ENCODE data around the gene CLDN1.

Gene CLDN1, protein sequence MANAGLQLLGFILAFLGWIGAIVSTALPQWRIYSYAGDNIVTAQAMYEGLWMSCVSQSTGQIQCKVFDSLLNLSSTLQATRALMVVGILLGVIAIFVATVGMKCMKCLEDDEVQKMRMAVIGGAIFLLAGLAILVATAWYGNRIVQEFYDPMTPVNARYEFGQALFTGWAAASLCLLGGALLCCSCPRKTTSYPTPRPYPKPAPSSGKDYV

DNA sequence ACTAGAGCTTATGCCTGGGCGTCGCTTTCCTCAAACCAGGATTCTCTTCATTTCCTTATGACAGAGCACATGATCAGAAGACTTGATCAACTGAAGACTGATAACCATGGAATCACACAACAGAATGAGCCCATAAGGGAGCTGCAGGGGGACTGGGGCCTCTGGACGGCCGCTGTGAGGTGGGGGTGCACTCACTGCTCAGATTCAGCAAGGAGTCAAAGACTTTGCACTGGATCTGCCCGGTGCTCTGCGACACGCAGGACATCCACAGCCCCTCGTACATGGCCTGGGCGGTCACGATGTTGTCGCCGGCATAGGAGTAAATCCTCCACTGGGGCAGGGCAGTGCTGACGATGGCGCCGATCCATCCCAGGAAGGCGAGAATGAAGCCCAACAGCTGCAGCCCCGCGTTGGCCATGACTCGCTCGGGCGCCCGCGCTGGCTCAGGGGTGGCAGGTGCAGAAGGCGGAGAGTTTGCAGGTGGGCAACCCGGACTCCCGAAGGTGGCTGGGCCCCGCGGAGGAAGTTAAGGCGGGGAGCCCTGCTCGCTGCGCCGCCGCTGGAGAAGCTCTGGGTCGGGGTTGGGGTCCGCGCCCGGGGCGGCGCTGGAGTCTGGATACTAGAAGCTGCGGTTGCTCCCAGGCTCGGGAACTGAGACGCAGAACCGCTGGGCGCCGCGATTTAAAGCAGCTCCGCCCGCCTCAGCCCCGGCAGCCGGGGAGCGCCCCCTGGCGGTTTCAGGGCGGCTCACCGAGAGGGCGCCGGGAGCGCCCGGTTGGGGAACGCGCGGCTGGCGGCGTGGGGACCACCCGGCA, at the start of gene CLDN1:
Gene CLDN1, minus strand, starts transcription at position 658 of the 815 bp plus-strand sequence. Its CDS starts 240 bp downstream, at position 418.
- FAIRE-seq (no peak), DNase-seq (ENCODE audit: low spot score) (peak; percentile 57)

DNA sequence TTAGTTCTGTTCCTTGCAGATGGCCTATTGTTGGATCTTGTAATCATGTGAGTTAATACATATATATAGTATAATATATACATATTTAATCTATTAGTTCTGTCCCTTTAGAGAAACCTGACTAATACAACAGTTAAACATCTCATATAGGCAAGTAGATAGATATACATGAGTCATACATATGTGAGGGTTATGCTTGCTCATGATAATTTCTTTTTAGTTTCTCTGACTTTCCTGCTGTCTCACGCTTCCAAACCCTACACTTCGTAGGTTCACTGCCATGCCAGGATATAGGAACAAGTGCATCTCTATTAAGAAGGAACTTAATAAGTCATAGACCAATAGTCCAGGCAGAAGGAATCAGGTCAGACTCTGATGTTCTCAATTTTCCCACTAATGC, 48.9 kb upstream of the CLDN1 start:
- DNase-seq (ENCODE audit: low spot score) (no peak), FAIRE-seq (no peak)

DNA sequence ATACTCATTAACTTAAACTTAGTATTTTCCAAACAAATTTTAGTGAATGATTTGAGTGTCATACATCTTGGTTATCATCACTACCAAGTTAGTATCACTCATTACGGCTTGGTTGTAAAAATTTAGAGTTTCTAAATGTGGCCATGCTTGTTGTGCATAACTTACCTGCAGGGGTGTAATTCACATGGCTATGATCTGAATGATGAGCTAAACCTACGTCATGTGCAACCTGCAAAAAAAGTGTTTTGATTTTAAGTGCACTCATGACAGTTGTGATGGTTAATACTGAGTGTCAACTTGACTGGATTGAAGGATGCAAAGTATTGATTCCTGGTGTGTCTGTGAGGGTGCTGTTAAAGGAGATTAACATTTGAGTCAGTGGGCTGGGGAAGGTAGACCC, 48.1 kb upstream of the CLDN1 start:
- DNase-seq (ENCODE audit: low spot score) = no peak
- no peak for FAIRE-seq

DNA sequence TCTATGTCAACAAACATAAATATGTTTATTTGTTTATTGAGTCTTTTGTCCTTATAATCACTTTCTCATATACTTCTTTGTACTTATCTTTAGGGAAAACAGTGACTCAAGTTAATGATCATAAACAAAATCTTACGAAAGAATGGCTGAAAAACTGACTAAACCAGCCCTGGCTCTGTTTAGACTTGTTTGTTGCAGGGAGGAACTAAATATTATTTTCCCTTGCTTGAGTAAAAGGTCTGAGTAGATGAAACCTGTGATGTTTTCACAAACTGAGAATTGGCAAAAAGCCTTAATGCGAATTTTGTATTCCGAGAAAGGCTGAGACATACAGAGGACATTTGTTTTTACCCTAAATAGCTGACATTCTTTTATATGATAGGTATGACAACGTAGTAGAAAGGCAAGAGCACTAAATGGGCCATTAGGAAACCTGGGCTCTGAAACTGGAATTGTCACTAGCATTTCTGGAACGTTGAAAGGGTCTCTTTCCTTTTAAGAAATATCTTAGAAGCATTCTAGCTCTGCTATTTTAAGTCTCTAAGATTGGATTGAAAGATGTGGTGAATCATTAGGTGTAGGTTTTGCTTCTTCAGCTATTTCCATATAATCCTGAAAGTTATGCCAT, 47.5 kb upstream of the CLDN1 start:
- FAIRE-seq = peak; percentile 24
- DNase-seq (ENCODE audit: low spot score) = no peak

DNA sequence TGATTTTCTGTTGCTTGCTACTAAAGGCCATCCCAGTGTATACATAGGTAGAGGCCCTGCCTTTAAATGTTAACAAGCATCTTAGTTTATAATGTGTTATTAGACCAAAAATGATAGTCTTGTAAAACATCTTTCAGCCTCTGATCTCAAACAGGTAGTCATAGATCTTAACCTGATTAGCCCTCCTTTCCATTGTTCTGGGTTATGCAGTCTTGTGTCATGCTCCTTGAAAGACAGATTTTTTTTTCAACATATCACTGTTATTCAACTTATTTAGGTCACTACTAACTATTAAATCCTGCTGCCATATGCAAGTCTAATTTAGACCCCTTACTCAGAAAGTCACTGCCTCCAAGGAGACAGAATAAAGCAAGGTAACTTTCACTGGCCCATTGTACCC, 46.6 kb upstream of the CLDN1 start:
- DNase-seq (ENCODE audit: low spot score) (no peak), FAIRE-seq (no peak)

DNA sequence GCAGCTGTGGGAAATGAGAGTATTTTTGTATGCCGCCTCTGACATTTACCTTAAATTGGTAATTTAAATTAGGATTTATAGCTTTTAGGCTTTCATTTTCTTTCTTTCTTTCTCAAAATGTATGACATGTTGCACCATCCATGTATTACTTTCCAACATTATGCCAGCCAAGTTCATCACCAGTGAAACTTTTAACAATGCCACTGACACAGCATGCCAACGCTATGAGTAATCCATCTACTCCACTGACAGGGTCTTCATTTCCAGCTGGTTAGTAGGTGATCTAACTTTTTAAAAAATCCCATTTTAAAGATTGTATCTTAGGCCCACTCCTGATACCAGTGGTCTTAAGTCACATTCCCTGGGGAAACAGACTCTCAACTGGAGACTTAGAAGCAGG, 43.9 kb upstream of the CLDN1 start:
- peak; percentile 78 for FAIRE-seq

DNA sequence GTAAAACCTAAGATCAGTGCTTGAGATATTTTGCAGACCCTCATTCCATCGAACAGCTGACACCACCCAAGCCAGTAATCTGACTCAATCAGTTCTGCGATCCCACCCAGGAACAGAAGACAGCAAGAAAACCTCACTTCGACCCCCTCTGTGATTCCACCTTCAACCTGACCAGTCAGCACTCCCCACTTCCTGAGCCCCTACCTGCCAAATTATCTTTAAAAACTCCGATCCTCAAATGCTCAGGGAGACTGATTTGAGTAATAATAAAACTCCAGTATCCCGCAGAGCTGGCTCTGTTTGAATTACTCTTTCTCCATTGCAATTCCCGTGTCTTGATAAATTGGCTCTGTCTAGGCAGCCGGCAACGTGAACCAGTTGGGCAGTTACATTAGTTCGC, 40.0 kb upstream of the CLDN1 start:
- FAIRE-seq = no peak
- DNase-seq (ENCODE audit: low spot score) = no peak

More for the DNA sequence above, 43.9 kb upstream of the CLDN1 start:
- DNase-seq (ENCODE audit: low spot score) = peak; percentile 64

DNA sequence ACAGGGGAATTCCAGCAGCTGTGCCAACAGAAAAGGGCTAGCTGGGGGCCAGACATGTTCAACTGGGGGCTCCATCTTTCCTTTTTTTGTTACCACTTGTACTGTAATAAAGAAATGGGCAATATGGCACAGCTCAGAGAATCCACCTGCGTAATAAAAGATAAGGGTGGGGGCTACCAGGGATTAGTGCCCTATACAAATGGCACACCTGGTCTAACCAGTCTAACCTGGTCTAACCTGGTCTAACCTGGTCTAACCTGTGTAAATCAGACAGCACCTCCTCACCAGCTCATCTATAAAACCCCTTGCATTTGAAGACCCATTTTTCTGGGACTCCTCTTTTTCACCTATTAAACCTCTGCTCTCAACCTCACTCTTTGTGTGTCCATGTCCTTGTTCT, 39.5 kb upstream of the CLDN1 start:
- FAIRE-seq = no peak
- no peak for DNase-seq (ENCODE audit: low spot score)

DNA sequence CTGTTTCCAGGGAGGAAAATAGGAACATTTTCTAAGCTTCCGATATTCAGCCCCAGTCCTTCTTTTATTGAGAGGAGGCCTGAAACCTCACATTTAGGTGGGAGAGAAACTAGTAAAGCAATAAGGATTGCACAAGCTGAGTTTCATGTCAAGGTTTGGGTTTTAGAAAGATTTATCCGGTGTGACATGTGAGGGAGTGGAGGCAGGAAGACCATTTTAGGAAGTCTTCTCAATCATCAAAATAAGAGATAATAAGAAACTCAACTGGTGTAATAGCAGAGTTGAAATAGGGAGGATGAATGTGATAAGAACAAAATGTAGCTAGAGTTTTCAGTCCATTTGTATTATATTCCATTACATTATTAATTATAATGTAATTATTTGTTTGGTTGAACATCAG, 38.0 kb upstream of the CLDN1 start:
- FAIRE-seq = no peak

DNA sequence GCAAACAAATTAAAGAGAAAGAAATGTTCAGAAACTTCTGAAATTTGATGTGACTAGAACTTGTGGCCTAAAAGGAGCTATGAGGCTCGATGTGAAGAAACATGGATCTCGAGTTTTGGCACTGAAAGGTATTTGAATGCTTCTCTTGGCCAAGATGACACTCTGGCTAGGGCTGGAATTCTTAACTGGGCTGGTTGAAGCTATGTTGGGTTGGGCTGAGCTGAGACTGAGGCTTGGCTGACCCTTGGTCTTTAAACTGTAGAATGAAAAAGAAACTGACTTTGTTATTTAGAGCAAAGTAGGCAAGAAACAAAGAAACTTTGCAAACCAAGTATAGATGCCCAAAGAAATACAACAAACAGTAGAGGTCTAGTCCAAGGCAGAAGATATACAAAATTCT, 37.6 kb upstream of the CLDN1 start:
- no peak for DNase-seq (ENCODE audit: low spot score)
- no peak for FAIRE-seq

More for the DNA sequence above, 38.0 kb upstream of the CLDN1 start:
- no peak for DNase-seq (ENCODE audit: low spot score)

DNA sequence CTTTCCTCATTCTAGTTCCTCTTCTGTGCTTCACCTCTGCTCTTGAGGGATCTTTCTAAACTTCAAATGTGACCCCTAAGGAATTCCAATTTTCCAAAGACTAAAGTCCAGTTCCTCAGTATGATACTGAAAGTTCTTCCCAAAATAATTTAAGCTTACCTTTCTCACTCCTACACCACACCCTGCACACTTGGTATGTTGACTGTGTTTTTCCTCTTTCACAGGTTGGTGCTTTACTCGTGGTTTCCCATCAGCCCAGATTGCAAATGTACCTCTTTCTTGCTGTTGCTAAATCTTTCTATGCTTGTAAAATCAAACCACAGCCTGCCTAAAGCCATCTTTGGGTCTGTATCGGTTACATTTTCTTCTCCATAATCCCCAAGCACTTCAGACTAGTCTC, 35.2 kb upstream of the CLDN1 start:
- FAIRE-seq = no peak
- DNase-seq (ENCODE audit: low spot score) = no peak

DNA sequence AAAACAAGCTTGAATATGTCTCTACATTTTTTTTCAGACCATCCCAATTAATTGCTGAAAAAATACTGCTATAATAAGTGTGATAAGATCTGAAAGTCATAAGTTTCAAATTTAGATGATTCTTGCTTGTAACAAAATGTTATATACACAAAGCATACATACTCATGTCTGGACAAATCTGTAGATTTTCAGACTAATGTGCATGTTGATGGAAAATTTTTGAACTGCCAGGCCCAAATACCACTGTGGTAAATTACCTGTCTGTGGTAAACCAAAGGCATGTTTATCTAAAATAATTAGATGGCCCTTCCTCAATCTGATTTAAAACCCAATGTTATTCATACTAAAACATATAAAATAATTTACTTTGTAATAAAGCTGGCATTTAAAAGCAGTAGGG, 34.0 kb upstream of the CLDN1 start:
- peak; percentile 23 for FAIRE-seq

DNA sequence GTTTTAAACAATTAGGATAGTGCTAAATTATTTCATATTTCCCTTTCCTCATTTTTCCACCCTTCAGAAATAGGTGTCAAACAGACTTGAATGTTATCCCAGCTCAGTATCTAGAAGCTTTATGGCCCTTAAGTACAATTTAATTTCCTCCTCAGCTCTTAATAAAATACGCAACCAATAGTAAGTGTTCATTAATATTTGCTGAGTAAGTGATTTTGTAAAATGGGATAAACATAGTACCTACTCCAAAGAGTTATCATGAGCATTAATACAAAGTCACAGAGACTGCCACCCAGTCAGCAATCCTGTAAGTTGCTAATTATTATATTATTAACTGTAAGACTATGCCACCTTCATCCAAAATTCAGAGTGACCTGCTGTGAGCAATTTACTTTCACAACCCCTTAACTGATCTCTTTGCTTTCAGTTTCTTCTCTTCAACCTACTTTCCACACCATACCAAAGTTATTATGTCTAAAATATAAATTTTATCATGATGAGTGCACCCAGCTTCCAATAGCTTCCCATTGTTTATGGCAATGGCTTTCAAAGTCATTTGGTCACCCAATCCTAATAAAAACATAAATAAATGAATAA, 30.7 kb upstream of the CLDN1 start:
- FAIRE-seq (no peak), DNase-seq (ENCODE audit: low spot score) (no peak)

More for the DNA sequence above, 34.0 kb upstream of the CLDN1 start:
- no peak for DNase-seq (ENCODE audit: low spot score)

DNA sequence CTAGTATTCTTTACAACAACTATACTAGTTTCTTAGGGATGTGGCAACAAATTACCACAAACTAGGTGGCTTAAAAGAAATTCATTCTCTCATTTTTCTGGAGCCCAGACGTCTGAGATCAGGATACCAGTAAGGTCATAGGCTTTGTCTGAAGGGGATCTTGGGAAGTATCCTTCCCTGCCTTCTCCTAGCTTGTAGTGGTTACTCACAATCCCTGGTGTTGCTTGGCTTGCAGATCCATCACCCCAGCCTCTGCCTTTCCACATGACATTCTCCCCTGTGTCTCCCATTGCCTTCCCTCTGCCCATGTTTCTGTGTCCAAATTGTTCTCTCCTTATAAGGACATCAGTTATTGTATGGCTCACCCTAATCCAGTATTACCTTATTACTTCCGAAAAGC, 24.3 kb upstream of the CLDN1 start:
- FAIRE-seq (no peak), DNase-seq (ENCODE audit: low spot score) (peak; percentile 75)

DNA sequence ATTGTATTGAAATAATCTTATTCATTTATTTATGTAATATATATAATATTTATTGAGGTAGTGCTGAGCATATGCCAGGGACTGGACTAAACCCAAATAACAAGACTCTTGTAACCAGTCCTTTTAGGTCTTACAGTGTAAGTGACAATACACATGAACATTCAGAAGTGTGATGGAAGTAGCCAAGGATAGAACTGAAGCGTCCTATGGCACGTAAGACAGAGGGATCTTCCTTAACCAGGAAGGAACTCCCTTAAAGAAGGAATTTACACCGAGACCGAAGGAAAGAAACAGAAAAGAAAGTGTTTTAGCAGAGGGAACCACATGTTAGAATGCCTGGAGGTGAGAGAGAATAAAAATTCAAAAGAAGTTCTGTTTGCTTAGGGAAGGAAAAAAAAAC, 23.6 kb upstream of the CLDN1 start:
- peak; percentile 73 for DNase-seq (ENCODE audit: low spot score)
- no peak for FAIRE-seq

DNA sequence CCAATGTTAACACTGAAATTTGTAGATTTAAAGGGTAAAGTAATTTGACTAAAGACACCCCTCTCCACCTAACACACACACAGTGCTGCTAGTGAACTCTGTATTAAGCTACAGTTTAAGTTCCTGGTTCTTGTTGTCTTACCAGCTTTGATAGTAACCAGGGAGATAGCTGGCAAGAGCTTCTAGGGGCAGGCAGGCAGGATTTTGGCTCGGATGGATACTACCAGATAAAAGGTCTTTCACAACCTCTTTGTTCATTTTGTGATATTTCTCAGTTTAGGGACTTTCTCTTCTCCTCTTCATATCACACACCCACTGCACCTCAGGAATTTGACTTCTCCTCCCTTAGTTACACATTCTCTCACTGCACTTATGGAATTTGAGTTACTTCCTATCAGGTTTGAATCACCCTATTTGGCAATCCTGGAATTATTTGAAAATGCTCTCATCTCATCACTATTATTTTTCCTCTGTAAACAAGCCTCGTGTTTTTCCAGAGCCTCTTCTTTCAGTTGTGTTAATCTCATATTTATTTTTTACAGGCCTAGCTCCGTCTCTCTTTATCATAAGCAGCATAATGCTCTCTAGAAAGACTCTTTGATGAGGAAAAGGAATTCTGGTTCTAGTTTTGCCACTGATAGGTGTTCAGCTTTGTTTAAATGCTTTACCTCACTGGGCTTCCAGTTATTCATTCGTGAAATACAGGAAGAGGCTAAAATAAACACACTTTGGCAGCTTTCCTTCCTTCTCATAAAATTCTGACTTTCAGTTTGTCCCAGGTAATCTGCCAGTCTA, 23.0 kb upstream of the CLDN1 start:
- DNase-seq (ENCODE audit: low spot score) (peak; percentile 100), FAIRE-seq (peak; percentile 98)

DNA sequence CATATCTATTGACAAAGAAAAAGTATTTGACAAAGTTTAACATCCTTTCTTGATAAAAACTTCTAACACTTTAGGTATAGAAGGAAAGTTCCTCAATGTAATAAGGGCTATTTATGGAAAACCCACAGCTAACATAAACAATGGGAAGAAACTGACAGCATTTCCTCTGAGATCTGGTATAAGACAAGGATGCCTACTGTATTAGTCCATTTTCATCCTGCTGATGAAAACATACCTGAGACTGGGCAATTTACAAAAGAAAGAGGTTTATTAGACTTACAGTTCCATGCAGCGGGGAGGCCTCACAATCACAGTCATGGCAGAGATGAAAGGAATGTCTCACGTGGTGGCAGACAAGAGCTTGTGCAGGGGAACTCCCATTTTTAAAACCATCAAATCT, 17.8 kb upstream of the CLDN1 start:
- DNase-seq (ENCODE audit: low spot score) (no peak), FAIRE-seq (no peak)

DNA sequence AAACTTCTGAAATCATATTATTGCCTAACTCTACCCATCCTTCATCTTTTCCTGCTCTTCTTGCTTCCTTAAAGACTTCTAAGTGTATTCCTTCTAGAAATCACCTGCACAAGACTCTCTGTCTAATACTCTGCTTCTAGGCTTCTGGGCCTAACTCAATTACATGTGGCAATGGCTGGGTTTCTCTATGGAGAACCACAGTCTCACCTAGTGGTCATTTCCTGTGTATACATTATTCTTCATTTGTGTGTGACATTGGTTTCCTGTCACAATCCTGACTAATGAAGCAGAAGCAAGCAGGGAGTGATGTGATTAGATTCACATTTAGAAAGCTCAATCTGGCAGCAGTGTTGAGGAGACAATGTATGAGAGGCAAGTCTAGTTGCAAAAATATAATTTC, 16.9 kb upstream of the CLDN1 start:
- FAIRE-seq (peak; percentile 8), DNase-seq (ENCODE audit: low spot score) (peak; percentile 52)

DNA sequence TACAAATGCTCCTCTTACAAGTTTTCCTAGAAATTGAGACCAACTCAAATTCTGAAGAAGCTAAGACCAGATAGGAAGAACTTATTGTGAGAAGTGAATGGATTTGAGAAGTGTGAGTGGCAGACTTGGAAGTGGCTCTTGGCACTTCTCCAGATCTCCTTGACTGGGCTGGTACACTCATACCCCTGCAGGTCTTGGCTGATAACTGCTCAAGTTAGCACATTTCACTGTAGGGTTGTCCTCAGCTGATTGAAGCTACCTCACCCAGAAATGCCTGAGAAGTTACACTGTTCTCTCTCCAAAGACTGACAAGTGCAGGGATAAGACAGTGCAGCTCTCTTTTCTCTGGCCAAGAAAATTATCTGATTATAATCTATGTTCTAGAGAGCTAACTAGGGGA, 16.5 kb upstream of the CLDN1 start:
- DNase-seq (ENCODE audit: low spot score) = peak; percentile 59

DNA sequence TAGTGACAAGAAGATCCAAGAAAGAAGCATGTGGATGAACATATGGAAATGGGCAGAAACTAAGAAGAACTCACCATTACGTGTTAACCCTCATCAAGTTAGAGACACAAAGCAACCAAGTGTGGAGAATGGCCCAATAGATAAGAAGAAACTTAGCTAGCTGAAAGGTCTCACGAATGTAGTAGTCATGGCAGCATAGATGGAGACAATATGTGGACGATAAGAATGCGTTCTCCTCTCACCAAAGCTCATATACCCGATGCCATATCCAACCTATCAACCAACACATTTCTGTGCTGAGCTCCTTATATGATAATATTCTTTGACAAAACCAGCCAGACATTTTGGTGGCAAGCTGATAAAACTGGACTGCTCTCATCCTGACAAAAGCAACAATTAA, 15.1 kb upstream of the CLDN1 start:
- FAIRE-seq (no peak), DNase-seq (ENCODE audit: low spot score) (no peak)

More for the DNA sequence above, 16.5 kb upstream of the CLDN1 start:
- FAIRE-seq = no peak

DNA sequence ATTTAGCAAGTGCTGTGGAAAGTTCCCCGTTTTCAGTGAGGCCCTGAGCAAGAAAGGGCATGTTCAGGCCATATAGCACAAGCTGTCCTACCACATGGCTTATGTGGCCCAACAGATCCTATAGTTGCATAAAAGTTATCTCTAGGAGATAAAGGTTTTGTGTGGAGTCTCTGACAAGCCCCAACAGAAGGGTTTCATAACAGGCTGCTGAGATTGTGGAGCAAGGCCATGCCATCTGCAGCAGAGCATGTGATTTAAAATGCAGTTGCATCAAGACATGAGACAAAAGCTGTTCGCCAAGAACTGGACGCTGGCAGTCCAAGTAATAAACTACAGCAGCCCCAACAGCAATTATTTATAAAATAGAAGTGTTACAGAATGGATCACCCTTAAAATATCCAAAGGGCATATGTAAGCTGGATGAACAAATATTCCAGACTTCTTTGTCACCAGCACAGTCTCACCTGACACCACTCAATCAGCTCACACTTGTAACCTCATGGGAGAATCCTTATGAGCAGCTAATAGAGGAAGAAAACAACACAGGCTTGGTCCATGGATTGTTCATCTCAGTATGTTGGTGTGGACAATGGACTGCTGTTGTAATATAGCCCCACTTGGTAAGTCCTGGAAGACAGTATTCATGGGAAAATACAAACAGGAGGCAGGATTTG, 14.4 kb upstream of the CLDN1 start:
- FAIRE-seq (no peak), DNase-seq (ENCODE audit: low spot score) (no peak)
